GM23248 (cell line): ENCODE results near the gene TULP4.

Source experiments
- EZH2 ChIP-seq: fragments of 200-600 bp; sonication (generic); IDR thresholded peaks from 2 replicates; pipeline ENCODE4 v1.6.1; 2018; ENCODE audit warnings: antibody characterized with exemption, mild to moderate bottlenecking; ENCODE audit not compliant: insufficient read depth, poor library complexity, severe bottlenecking
- EZH2phosphoT487 ChIP-seq: fragments of 200-600 bp; sonication (generic); IDR thresholded peaks from 2 replicates; pipeline ENCODE4 v1.6.1; 2018; ENCODE audit warnings: antibody characterized with exemption, moderate library complexity, mild to moderate bottlenecking, low read depth; ENCODE audit not compliant: insufficient read depth

DNA sequence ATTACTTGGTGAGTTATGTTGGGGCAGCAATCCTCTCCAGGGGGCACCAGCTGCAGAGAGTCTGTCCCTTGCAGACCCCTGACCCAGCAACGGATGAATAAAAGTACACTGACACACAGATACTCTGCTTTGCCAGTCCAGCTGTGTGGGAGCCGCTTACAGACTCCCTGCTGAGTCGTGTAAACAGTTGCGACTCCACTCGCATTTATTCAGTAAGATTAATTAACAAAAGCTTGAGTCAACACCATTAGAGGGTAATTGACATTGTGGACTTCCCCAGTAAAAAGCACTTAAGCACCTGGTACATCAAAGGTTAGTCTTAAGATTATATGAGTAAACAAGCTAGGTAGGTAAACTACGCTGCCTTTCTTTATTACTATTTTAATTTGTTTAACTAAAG is 155.7 kb downstream of the TULP4 start:
- TF ChIP-seq EZH2 (no peak), EZH2phosphoT487 (no peak)
